ENCODE data around the gene TIGD4.
"Not testable (repeated sequence)": the region's sequence is repeated elsewhere in the genome, so short reads cannot be mapped to it uniquely, and the experiment has no call there.

Gene TIGD4

GRCh38 chr4:152780267-152780778 lies 793 bp upstream of the TIGD4 start:
- DNase-seq (ENCODE audit: low read depth) = no peak

DNA sequence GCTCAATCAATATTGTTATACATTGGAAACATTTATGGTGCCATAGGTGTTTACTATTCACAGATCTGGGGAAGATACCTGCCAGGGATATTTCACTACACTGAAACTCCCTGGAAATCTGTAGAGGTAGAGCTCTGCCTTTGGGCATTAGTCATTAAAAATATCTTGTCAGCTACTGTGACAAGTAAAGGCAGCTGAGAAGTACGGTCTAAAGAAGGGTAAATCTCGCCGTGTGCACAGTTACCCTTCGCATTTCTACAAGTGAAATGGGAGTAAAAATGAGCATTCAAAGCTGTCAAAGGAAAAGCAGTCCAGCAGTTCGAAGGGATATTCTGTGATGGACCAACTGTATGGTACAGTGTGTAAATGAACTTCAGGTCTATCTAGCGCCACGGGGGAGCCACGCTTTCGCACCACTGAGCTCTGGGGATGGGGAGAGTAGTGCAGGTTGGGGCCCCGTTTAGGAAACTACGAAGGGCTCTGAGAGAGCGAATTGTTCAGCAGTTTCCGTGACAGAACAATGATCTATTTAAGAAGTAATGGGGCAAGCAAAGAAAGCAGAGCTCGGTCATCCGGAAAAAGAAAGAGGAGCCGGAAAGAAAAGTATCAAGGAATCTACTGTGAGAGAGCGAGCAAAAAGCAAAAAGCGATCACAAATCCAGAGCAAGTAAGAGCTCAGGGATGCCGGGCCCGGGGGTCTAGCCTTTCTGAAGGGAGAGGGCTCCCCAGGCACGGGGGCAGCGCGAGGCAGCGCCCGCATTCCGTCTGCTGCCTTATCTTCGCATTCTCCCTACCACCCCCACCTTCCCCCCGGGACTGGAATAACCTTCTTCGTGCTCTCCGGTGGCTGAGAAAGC lies 646 bp downstream of the TIGD4 start:
- DNase-seq (ENCODE audit: low read depth) = no peak

DNA sequence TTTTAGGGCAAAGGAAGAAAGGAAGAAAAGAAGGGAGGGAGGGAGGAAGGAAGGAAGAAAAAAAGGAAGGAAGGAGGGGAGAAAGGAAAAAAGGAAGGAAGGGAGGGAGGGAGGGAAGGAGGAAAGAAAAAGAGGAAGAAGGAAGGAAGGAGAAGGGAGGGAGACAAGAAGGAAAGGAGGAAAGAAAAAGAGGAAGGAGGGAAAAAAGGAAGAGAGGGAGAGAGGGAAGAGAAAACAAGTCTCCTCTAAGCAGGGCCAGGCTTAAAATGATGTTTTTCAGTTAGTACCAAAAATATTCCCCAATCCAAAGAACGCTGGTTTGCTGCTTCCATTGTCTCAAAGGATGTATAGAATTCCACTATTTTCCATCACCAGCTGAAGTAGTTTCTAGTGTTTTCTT lies 2.0 kb downstream of the TIGD4 start:
- no peak for DNase-seq (ENCODE audit: low read depth)

DNA sequence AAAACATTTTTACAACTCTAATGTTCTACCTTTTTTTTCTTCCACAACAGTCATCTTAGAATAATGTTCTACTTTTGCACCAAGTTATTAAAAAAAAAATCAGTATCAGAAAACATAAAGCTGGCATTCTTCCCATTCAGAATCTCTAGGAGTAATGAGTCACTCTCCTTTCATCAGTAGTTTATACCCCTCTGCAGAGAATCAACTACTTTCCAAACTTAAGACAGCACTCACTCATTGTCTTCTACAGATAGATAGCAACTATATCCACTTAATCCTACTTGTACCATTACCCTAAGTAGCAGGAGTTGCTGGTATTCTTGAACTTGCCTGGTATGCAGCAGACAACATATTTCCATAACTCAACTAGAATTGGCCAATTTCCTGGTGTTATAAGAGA lies 3.2 kb downstream of the TIGD4 start:
- DNase-seq (ENCODE audit: low read depth) = no peak

- DNase-seq (ENCODE audit: low read depth) = no peak
Observed at GRCh38 chr4:152773953-152774352, 5.6 kb downstream of the TIGD4 start.

- no peak for DNase-seq (ENCODE audit: low read depth)
Observed at GRCh38 chr4:152773339-152773738, 6.2 kb downstream of the TIGD4 start.

DNA sequence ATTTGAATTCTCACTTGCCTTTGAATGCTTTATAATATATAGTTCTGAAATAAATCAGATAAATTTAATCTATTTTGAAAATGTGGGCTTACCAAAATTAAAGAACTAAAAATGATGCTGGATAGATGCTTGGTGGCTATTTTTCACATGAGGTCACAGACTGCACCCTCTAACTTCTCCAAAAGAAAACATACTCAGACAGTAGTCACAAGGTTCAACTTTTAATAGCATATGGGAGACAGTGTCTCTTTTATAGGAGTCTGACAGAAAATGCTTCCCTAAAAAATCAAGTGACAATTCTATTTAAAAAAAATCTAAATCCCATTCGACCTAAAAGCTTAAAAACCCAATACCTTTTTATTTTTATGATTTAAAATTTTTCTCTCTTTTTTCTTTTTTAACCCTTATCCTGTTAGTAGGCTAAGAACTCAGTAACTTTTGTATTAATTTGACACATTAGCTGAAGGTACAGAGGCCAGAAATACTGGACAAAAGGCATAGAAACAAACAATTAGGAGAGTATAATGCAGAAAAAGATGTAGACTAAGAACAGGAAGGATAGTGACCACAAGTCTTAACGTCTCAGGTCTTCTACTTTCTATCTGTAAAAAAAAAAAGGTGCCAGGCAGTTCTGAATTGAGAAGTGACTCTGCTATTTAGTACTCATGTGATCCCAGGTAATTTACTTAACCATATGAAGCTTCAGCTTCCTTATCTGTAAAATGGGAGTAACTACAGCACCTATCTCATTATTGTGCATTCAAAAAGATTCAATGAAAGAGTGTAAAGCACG lies 7.6 kb downstream of the TIGD4 start:
- DNase-seq (ENCODE audit: low read depth) = no peak

- DNase-seq (ENCODE audit: low read depth) = not testable (repeated sequence)
Observed at GRCh38 chr4:152765069-152765737, 14.3 kb downstream of the TIGD4 start.

DNA sequence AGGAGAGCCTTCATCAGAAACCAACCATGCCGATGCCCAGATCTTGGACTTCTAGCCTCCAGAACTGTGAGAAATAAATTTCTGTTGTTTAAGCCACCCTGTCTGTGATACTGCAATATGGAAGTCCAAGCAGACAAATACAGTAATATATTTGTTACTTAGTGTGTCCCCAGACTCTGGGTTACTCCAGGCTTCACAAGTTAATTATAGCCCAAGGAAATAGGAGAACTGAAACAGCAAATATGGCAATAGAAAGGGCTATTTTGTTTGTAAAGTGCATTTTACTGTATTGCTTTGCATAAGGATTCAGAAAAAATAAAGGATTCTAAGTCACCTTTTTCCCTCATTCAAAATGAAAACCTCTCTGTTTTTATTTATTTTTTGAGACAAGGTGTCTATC lies 15.7 kb downstream of the TIGD4 start:
- no peak for DNase-seq (ENCODE audit: low read depth)

DNA sequence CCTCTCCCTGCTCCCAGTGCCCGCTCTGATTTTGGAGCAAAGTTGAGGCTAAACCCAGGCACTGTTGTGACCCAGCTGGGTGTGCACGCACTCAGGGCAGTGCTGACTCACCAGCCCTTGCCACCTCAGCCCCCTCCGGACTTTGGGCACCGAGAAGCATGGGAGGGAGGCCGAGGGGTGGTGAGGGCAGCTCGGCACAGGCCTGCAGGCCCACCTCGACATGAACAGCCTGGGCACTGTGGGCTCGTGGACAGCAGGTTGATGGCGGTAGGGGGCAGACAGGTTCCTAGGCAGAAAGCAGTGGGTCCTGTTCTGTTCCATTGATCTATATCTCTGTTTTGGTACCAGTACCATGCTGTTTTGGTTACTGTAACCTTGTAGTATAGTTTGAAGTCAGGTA lies 30.9 kb downstream of the TIGD4 start:
- no peak for DNase-seq (ENCODE audit: low read depth)

- no peak for DNase-seq (ENCODE audit: low read depth)
Observed at GRCh38 chr4:152747444-152747843, 32.1 kb downstream of the TIGD4 start.

GRCh38 chr4:152738827-152739226 lies 40.7 kb downstream of the TIGD4 start:
- no peak for DNase-seq (ENCODE audit: low read depth)

- DNase-seq (ENCODE audit: low read depth) = no peak
Observed at GRCh38 chr4:152735906-152736305, 43.6 kb downstream of the TIGD4 start.

- DNase-seq (ENCODE audit: low read depth) = no peak
Observed at GRCh38 chr4:152735396-152735859, 44.1 kb downstream of the TIGD4 start.

DNA sequence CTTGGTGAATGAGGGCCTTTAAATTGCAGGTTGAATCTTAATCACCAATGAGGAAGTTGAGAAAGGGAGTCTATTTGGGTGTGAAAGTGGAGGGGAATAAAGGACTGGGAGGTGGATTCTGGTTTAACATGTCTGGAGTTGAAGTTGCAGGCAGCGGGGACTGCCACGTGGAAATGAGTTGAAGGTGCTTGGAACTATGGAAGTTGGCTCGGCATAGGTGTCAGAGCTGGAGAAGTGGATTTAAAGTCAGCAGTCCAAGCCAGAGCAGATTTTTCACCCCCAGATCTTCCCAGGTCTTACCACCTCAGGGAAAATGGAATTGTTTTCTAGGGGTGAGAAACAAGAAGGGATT lies 44.9 kb downstream of the TIGD4 start:
- DNase-seq (ENCODE audit: low read depth) = no peak

DNA sequence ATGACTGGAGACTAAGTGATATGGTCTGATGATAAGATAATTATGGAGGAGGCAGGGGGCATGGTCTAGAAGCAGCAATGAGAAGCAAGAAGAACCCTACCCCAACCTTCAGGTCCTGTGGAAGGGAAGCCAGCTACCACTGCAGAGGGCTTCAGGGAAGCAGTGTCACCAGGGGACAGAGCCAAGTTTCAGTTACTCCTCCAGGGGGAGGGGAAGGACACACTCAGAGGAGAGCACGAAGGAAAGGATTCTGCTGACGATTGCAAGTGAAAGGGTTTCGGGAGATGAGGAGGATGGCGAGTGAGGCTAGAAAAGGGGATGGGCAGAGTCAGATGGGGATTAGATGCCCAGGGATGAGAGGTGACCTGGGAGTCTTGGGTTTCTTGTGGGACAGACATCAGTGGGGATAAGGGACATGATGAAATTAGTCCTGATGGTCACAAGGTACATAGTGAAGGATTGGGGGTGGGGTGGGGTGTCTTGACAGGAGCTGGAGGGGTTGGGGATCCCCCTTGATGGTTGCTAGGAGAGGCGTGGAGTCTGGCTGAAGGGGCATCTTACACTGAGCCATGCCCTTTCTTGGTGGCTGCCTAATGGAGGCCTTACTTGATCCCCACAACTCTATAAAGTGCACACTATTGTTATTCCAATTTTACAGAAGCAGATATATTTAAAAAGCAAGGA lies 45.4 kb downstream of the TIGD4 start:
- DNase-seq (ENCODE audit: low read depth) = no peak

- no peak for DNase-seq (ENCODE audit: low read depth)
Observed at GRCh38 chr4:152731997-152732396, 47.5 kb downstream of the TIGD4 start.

GRCh38 chr4:152729466-152729865 lies 50.1 kb downstream of the TIGD4 start:
- DNase-seq (ENCODE audit: low read depth) = no peak

DNA sequence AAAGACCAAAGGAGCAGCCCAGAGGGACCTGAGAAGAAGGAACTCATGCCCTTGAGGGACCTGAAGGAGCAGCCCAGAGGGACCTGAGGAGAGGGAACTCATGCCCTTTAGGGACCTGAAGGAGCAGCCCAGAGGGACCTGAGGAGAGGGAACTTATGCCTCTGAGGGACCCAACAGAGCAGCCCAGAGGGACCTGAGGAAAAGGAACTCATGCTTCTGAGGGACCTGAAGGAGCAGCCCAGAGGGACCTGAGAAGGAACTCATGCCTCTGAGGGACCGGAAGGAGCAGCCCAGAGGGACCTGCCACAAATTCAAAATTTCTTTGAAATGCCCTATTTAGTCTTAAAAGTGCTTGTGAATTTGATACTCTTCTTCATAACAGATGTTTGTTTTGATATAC lies 51.2 kb downstream of the TIGD4 start:
- DNase-seq (ENCODE audit: low read depth) = no peak

- DNase-seq (ENCODE audit: low read depth) = no peak
Observed at GRCh38 chr4:152727784-152728183, 51.7 kb downstream of the TIGD4 start.

DNA sequence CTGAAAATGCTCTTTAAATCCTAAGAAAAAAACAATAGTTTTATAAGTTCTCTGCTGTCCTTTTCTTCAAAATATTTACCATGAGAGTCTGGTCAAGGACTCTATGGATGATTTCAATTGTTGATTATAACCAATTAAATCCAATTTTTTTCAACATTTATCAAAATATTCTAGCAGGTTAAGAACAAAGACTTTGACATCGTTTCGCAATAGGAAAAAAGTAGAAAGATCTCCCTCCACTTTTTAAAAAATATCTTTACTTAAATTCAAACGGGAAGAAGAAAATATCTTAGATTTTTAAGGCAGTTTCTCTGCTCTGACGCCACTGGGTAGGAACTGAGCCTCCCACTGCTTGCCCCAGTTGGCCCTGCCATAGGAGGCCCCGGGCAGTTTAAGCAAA lies 55.0 kb downstream of the TIGD4 start:
- no peak for DNase-seq (ENCODE audit: low read depth)

DNA sequence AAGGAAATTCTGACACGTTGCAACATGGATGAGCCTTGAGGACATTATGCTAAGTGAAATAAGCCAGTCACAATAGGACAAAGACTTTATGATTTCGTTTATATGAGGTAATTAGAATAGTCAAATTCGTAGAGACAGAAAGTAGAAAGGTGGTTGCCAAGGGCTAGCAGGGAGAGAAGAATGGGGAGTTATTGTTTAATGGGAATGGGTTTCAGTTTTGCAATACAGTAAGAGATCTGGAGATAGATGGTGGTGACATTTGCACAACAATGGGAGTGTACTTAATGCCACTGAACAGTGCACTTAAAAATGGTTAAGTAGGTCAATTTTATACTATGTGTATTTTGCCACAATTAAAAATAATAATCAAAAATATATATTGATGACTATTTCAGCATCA lies 56.3 kb downstream of the TIGD4 start:
- DNase-seq (ENCODE audit: low read depth) = no peak
